ENCODE data around the gene DYNC1I2.

The DYNC1I2 gene

DNA sequence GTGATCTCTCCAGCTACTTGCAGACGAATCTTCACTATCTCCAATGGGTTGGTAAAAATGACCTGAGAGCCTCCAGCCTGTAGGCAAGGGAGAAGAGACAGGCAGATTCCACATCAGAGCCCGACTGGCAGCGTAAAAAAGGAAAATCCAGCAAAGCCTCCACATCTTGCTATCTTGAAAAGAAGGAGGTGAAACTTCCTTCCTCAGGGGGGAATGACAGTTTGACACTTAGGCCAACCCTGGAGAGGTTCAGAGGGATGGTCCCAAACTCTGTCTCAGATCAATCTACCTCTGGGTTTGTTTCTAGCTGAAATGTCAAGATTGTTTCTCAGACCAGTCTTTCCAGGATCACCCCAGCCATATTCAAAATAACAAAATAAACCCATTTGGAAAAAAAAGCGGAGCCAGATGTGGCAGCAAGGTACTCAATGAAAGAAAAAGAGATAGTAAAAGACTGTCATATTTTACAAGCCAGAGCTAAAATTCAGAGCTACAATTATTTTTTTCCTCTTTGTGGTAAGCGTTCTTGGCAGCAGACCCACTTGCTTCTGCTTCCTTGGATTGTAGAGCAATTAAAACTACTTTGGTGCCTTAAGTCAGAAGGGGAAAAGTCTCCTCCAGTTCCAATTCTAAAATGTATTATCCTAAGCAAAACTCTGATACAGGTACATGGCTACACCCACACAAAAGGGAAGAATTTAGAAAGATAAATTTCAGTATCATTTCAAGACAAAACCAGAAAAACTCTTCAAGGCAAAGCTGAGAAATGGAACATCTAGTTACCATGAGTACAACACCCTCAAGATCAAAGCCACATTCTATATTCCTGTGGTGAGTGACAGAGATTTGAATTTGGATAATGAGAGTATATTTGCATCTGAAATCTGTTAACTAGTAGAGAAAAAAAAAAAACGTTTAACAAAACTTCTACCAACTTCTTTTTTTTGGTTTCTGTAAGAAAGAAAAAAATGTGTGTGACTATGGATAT is 106.7 kb downstream of the DYNC1I2 start:
- peak overlapping the region; percentile 45; the same call in 1 of the 2 replicates for H3K4me3 ChIP-seq
- TF ChIP-seq FOXP2 (optimal IDR thresholded peaks at IDR 0.05; ENCODE audit: control extremely low read depth, extremely low read length, insufficient read depth), result no peak
- TF ChIP-seq EZH2 (IDR thresholded peaks at IDR 0.05), result no peak
- TF ChIP-seq POLR2AphosphoS5 (IDR thresholded peaks at IDR 0.05; ENCODE audit: borderline replicate concordance, low read depth, low read length), result no peak

DNA sequence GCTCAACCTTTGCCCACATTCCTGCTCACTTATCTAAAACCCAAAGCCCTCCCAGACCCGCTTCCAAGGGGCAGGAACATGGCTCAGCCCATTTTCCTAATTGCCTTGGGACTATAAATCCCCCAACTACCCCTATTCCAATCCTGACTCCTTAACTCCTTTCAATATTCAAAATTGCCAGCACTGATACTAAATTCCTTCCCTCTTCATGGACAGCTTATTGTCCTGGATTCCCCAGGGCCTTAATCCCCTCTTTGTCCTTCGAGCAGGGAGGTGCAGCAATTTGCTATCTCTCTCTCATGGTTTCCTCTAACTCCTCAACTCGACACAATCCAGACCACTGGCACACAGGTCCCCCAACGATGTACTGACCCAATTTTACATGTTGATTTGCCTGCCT is 107.6 kb downstream of the DYNC1I2 start:
- no peak for DNase-seq (ENCODE audit: low read depth, low spot score)
- no peak for TF ChIP-seq FOXP2 (optimal IDR thresholded peaks at IDR 0.05; ENCODE audit: control extremely low read depth, extremely low read length, insufficient read depth)
- no peak for TF ChIP-seq EZH2 (IDR thresholded peaks at IDR 0.05)
- no peak for TF ChIP-seq POLR2AphosphoS5 (IDR thresholded peaks at IDR 0.05; ENCODE audit: borderline replicate concordance, low read depth, low read length)
- Histone ChIP-seq H3K9me3 (ENCODE audit: low read depth, low read length) (no peaks in the 10 kb centered on the region), H3K27ac (no peak overlapping the region), H3K36me3 (ENCODE audit: insufficient read depth, low read length) (peaks cover 5% of the 10 kb centered on the region; the same call in 1 of the 2 replicates), H3K4me3 (no peak overlapping the region), H3K9ac (ENCODE audit: insufficient read length) (no peak overlapping the region)

More for the DNA sequence above, 106.7 kb downstream of the DYNC1I2 start:
- Histone ChIP-seq H3K36me3 (ENCODE audit: insufficient read depth, low read length) (no peaks in the 10 kb centered on the region), H3K27ac (peak overlapping the region; percentile 56; the same call in 1 of the 2 replicates), H3K9me3 (ENCODE audit: low read depth, low read length) (no peaks in the 10 kb centered on the region), H3K9ac (ENCODE audit: insufficient read length) (no peak overlapping the region)
- DNase-seq (ENCODE audit: low read depth, low spot score), result peak; percentile 34
